ENCODE measurements around the gene RNF38.

GRCh38 chr9:36298566-36298965 is 101.5 kb downstream of the RNF38 start:
- TF ChIP-seq CTCF (IDR thresholded peaks at IDR 0.05) (no peak), POLR2A (IDR thresholded peaks at IDR 0.05) (no peak), POLR2AphosphoS5 (IDR thresholded peaks at IDR 0.05) (no peak)
